ENCODE measurements around the gene ZNF483. TPM values are rescaled to one million over a fixed set of nuclear protein-coding genes. Genes with fewer than 3 reads are reported as not detected.

ZNF483 gene
- 10 to 100 TPM in 3 of 7 donors, 1 to 10 TPM in 4; 6.3 to 13.7 (median 9.0) TPM for total RNA-seq
- polyA plus RNA-seq, result under 1 TPM; 0.14 to 0.63 (median 0.42) TPM
- long read RNA-seq, donor 1, partial matches to known transcripts, result 21 of 27 reads
- long read RNA-seq, donor 1, other reads (novel, unspliced or antisense), result 6 of 27 reads
- long read RNA-seq, donor 2, partial matches to known transcripts, result 0 of 16 reads
- long read RNA-seq, donor 2, other reads (novel, unspliced or antisense), result 16 of 16 reads

DNA sequence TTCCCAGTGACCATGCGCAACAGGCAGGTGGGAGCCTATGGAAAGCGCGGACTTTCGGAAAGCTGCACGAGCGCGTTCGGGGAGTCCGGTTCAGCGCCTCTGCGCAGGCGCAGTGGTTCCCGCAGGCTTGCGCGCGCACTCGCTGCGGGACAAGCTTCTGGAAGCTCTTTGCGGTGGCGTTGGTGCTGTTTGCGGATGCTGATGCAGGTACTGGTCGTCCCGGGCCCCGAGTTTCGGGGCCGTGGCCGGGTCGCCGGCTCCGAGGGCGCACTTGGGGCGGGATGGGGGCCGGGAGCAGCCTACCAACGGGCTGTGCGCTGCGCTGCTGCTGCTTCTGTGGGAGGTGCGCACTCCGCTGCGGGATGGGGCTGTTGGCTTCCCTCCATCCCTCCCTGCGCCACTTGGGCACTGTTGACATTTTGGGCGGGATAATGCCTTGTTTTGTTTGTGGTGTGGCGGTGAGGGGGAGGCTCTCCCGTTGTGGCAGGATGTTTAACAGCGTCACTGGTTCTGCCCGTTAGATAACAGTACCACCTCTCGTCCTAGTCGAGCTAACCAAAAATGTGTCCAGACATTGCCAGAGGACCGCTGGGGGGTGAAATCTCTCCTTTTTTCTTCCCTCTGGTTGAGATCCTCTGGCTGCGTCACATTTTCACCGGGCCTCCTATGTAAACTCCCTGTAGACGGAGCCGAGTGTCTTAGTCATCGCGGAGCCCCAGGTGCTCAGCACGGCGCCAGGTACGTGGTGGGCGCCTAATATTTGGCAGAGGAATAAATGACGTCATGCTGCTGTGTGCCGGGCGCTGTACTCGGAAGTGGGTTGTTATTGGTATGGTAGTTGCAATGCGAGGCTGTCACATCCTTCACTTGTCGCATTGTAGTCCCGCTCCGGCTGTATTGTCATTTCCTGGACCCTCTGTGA, at the start of gene ZNF483:
Gene ZNF483, plus strand, starts transcription at position 124 of the 922 bp plus-strand sequence. CDS start 2,217 bp downstream, outside the sequence.
- whole genome bisulfite sequencing, 5 donors, result 1 to 4% (median 1%) methylated on average over 29 to 66 of the region's 66 CpGs
- H3K4me3 ChIP-seq, result peak within 1 kb of the TSS; percentile 65 to 92 (median 78)
- H3K36me3 ChIP-seq, result peaks cover 0 to 27% (median 5%) of the 10 kb centered on the region in 6 donors
- H3K27ac ChIP-seq, result peak within 1 kb of the TSS in 6 of 8 donors; percentile 20 to 67 (median 54)
- no peaks in the 10 kb centered on the region for H3K9me3 ChIP-seq
- intact Hi-C loops (cut with DNase I; ENCODE audit: low total_unique reads), result no loop called here
- peaks cover 5 to 25% (median 14%) of the 10 kb centered on the region in 6 donors for H3K4me1 ChIP-seq
- TF ChIP-seq POLR2AphosphoS5 (IDR thresholded peaks at IDR 0.05) (peak; percentile 73 to 86 (median 78)), POLR2A (IDR thresholded peaks at IDR 0.05) (no peak)
- DNase-seq, result peak; percentile 85
- peaks cover 0 to 17% (median 0%) of the 10 kb centered on the region in 7 donors for H3K27me3 ChIP-seq (replicated peaks in 1 of 7)

DNA sequence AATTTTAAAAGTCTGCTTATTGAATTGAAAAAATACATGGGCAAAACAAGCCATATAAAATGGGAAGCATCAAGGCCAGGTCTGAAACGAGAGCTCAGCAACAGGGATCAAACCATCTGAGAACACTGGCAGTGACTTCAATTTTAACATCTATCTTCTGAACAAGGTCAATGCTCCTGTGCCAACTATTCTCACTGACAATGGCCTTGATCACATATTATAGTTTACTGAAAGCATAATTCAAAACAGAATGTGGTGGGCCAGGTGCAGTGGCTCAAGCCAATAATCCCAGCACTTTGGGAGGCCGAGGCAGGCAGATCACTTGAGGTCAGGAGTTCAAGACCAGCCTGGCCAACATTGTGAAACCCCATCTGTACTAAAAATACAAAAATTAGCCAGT, 49.8 kb upstream of the ZNF483 start:
- H3K4me1 ChIP-seq, result peaks cover 0 to 83% (median 29%) of the 10 kb centered on the region in 6 donors
- 61 to 73% (median 71%) methylated on average over 2 of the region's 2 CpGs for WGBS, 5 donors

DNA sequence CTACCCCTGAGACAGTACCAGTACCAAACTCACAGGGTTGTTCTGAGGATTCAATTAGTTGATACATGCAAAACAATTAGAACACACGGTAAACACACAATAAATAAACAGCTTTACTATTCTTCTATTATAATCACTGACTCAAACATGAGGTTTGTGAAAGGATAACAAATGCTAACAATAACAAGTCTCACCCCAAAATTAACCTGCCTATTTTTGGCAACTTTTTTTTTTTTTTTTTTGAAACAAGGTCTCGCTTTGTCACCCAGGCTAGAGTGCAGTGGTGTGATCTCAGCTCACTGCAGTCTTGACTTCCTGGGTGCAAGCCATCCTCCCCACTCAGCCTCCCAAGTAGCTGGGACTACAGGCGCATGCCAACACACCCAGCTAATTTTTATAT, 47.3 kb upstream of the ZNF483 start:
- TF ChIP-seq, protein P1, sequence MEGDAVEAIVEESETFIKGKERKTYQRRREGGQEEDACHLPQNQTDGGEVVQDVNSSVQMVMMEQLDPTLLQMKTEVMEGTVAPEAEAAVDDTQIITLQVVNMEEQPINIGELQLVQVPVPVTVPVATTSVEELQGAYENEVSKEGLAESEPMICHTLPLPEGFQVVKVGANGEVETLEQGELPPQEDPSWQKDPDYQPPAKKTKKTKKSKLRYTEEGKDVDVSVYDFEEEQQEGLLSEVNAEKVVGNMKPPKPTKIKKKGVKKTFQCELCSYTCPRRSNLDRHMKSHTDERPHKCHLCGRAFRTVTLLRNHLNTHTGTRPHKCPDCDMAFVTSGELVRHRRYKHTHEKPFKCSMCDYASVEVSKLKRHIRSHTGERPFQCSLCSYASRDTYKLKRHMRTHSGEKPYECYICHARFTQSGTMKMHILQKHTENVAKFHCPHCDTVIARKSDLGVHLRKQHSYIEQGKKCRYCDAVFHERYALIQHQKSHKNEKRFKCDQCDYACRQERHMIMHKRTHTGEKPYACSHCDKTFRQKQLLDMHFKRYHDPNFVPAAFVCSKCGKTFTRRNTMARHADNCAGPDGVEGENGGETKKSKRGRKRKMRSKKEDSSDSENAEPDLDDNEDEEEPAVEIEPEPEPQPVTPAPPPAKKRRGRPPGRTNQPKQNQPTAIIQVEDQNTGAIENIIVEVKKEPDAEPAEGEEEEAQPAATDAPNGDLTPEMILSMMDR (IDR thresholded peaks at IDR 0.05 in 8 of 11, conservative IDR thresholded peaks at IDR 0.05 in 3 of 11), result no peak
- no peak for TF ChIP-seq POLR2AphosphoS5 (IDR thresholded peaks at IDR 0.05)
- no peak for TF ChIP-seq POLR2A (IDR thresholded peaks at IDR 0.05)
- H3K27me3 ChIP-seq (replicated peaks in 1 of 7), result no peaks in the 10 kb centered on the region
- WGBS, 5 donors, result 81 to 94% (median 85%) methylated on average over 3 of the region's 3 CpGs
- H3K9me3 ChIP-seq, result no peaks in the 10 kb centered on the region
- DNase-seq, result no peak
- no peaks in the 10 kb centered on the region for H3K36me3 ChIP-seq
- no peak overlapping the region for H3K4me3 ChIP-seq
- H3K4me1 ChIP-seq, result peaks cover 6 to 87% (median 38%) of the 10 kb centered on the region in 6 donors
- intact Hi-C loops (cut with DNase I; ENCODE audit: low total_unique reads), result no loop called here
- no peak overlapping the region for H3K27ac ChIP-seq

More for the DNA sequence above, 49.8 kb upstream of the ZNF483 start:
- intact Hi-C loops (cut with DNase I; ENCODE audit: low total_unique reads), result no loop called here
- no peak for DNase-seq
- Histone ChIP-seq H3K27ac (no peak overlapping the region), H3K36me3 (no peaks in the 10 kb centered on the region), H3K9me3 (no peaks in the 10 kb centered on the region), H3K4me3 (no peak overlapping the region), H3K27me3 (replicated peaks in 1 of 7) (no peaks in the 10 kb centered on the region)
- no peak for TF ChIP-seq POLR2A (IDR thresholded peaks at IDR 0.05)
- no peak for TF ChIP-seq POLR2AphosphoS5 (IDR thresholded peaks at IDR 0.05)
- TF ChIP-seq, protein P1 (IDR thresholded peaks at IDR 0.05 in 8 of 11, conservative IDR thresholded peaks at IDR 0.05 in 3 of 11), result no peak

DNA sequence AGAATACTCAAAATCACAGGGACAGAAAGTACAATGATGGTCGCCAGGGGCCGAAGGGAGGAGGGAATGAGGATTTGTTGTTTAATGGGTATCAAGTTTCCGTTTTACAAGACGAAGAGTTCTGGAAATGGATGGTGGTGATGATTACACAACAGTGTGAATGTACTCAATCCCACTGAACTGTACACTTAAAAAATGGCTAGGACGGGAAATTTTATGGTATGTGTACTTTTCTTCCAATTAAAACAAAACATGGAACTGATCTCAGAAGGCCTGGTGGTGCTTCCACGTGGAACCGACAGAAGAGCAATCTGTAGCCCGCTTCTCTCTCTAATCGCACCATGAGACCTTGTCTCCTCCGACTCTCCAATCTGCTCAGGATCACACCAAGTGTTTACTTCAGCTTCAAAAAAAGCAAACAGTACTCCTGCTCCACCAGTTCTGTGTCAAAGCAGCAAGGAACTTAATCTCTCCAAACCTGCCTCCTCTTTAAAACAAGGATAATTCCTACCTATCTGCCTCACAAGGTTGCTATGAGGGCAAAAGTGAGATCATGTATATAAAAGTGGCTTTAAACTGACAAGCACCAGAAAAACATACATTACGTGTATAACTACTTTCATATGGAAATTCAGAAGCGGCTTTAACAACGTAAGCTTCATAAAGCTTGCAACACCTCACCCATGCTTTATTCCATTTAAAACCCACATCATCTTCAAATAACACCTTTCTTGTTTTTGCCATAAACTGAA, 42.9 kb upstream of the ZNF483 start:
- Histone ChIP-seq H3K27ac (peak overlapping the region; percentile 95 to 99 (median 96)), H3K4me1 (peaks cover 10 to 61% (median 27%) of the 10 kb centered on the region in 6 donors), H3K4me3 (peak overlapping the region; percentile 80 to 95 (median 90)), H3K27me3 (replicated peaks in 1 of 7) (no peaks in the 10 kb centered on the region), H3K36me3 (no peaks in the 10 kb centered on the region), H3K9me3 (no peaks in the 10 kb centered on the region)
- intact Hi-C loops (cut with DNase I; ENCODE audit: low total_unique reads), result loop anchor here (10.0 kb wide), 1 partner anchor 153 kb away; the partner anchor contains the start of gene DNAJC25
- WGBS, 5 donors, result 52 to 64% (median 58%) methylated on average over 13 of the region's 13 CpGs
- no peak for TF ChIP-seq POLR2A (IDR thresholded peaks at IDR 0.05)
- no peak for TF ChIP-seq POLR2AphosphoS5 (IDR thresholded peaks at IDR 0.05)
- TF ChIP-seq, protein P1 (IDR thresholded peaks at IDR 0.05 in 8 of 11, conservative IDR thresholded peaks at IDR 0.05 in 3 of 11), result no peak
- DNase-seq, result no peak
